SH-SY5Y (cell line): ENCODE results near the gene TPI1.

ENCODE experiments used
- GATA2 ChIP-seq: IDR thresholded peaks from 2 replicates; pipeline ENCODE4 v1.6.1; 2011; ENCODE audit warnings: mild to moderate bottlenecking, low read depth, low read length
- GATA3 ChIP-seq: IDR thresholded peaks from 2 replicates; pipeline ENCODE4 v1.6.1; 2011; ENCODE audit warnings: low read depth, mild to moderate bottlenecking, low read length, moderate library complexity

TPI1 gene

GRCh38 chr12:6833189-6833890 is 34.0 kb upstream of the TPI1 start:
- no peak for TF ChIP-seq GATA3
- TF ChIP-seq GATA2, result no peak

- TF ChIP-seq GATA3, result no peak
- no peak for TF ChIP-seq GATA2
Observed at GRCh38 chr12:6834254-6834653, 33.1 kb upstream of the TPI1 start.

GRCh38 chr12:6834873-6835272 is 32.5 kb upstream of the TPI1 start:
- TF ChIP-seq GATA3 (no peak), GATA2 (no peak)

GRCh38 chr12:6836851-6837250 is 30.5 kb upstream of the TPI1 start:
- TF ChIP-seq GATA3, result no peak
- TF ChIP-seq GATA2, result no peak

- TF ChIP-seq GATA2 (no peak), GATA3 (no peak)
Observed at GRCh38 chr12:6837370-6838060, 29.8 kb upstream of the TPI1 start.

GRCh38 chr12:6838854-6839253 is 28.5 kb upstream of the TPI1 start:
- no peak for TF ChIP-seq GATA3
- TF ChIP-seq GATA2, result no peak

- TF ChIP-seq GATA3 (no peak), GATA2 (no peak)
Observed at GRCh38 chr12:6839482-6840201, 27.7 kb upstream of the TPI1 start.

GRCh38 chr12:6840330-6840729 is 27.0 kb upstream of the TPI1 start:
- no peak for TF ChIP-seq GATA3
- no peak for TF ChIP-seq GATA2

GRCh38 chr12:6840761-6841515 is 26.4 kb upstream of the TPI1 start, which contains the start of gene GNB3:
Gene GNB3, plus strand, starts transcription at chr12:6840925. Its CDS starts 363 bp downstream, at chr12:6841288.
- TF ChIP-seq GATA2, result no peak
- no peak for TF ChIP-seq GATA3

- TF ChIP-seq GATA3 (no peak), GATA2 (no peak)
Observed at GRCh38 chr12:6842075-6842474, 25.3 kb upstream of the TPI1 start.

- TF ChIP-seq GATA2 (no peak), GATA3 (no peak)
Observed at GRCh38 chr12:6843118-6843902, 24.0 kb upstream of the TPI1 start.

GRCh38 chr12:6845395-6845794 is 21.9 kb upstream of the TPI1 start:
- no peak for TF ChIP-seq GATA3
- TF ChIP-seq GATA2, result no peak

- TF ChIP-seq GATA2, result no peak
- TF ChIP-seq GATA3, result no peak
Observed at GRCh38 chr12:6846316-6846869, 20.9 kb upstream of the TPI1 start.
